Erythroblast (primary cell): Measurements from ENCODE around the gene NAP1L1.

Source experiments
- GATA1 ChIP-seq: IDR thresholded peaks from 2 replicates; pipeline ENCODE4 v1.6.1; 2011; ENCODE audit warnings: low read depth, mild to moderate bottlenecking, control low read depth, low read length, moderate library complexity
- POLR2A ChIP-seq: IDR thresholded peaks from 2 replicates; pipeline ENCODE4 v1.6.1; 2011; ENCODE audit warnings: mild to moderate bottlenecking, low read length

DNA sequence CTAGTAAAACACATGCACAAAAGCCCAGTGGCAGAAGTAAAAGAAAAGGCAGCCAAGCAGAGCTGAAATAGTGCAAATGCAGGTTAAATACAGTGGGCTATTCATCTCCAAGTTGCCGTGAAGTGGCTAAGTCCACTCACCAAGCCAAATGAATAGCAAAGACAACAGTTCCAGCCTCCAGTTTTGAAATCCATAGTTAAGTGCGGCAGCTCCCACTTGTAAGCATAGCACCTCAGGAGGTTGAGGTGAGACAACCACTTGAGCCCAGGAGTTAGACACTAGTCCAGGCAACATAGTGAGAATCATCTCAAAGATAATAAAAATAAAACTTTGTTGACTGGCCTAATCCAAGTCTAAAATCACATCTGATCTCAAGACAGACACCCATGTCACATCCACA lies 43.1 kb downstream of the NAP1L1 start:
- TF ChIP-seq POLR2A = no peak
- no peak for TF ChIP-seq GATA1
